HG02943 (cell line): ENCODE data around the gene ERF.
A peak's percentile ranks its signal among the peaks of the same experiment; 100 is the strongest.

Source experiments
- ATAC-seq: cut with Tn5 transposase; IDR thresholded peaks from one replicate; pipeline ENCODE4 v1.9.1; 2021; ENCODE audit warnings: mild to moderate bottlenecking, low read depth, moderate library complexity; ENCODE audit not compliant: unreplicated experiment

Gene ERF

GRCh38 chr19:42244347-42245220, 10.3 kb downstream of the ERF start:
- peak; percentile 26 for ATAC-seq

- peak; percentile 57 for ATAC-seq
Measured at GRCh38 chr19:42242512-42243409, 12.2 kb downstream of the ERF start, which contains the start of gene GSK3A. Gene GSK3A (minus strand): TSS chr19:42242602. CDS start chr19:42242465, 137 bp downstream.

- ATAC-seq, result no peak
Measured at GRCh38 chr19:42242069-42242511, 12.8 kb downstream of the ERF start.

- ATAC-seq, result no peak
Measured at GRCh38 chr19:42241279-42241678, 13.6 kb downstream of the ERF start.

GRCh38 chr19:42239544-42240220, 15.2 kb downstream of the ERF start:
- no peak for ATAC-seq

- ATAC-seq, result no peak
Measured at GRCh38 chr19:42235181-42235580, 19.7 kb downstream of the ERF start.

GRCh38 chr19:42234364-42234763, 20.6 kb downstream of the ERF start:
- ATAC-seq, result no peak

GRCh38 chr19:42233678-42234292, 21.1 kb downstream of the ERF start:
- ATAC-seq, result no peak

- ATAC-seq, result no peak
Measured at GRCh38 chr19:42233106-42233505, 21.8 kb downstream of the ERF start.

GRCh38 chr19:42232435-42232834, 22.5 kb downstream of the ERF start:
- ATAC-seq, result no peak

GRCh38 chr19:42230571-42230970, 24.4 kb downstream of the ERF start:
- no peak for ATAC-seq

- no peak for ATAC-seq
Measured at GRCh38 chr19:42229855-42230351, 25.0 kb downstream of the ERF start.

- ATAC-seq, result no peak
Measured at GRCh38 chr19:42229301-42229854, 25.6 kb downstream of the ERF start.

- no peak for ATAC-seq
Measured at GRCh38 chr19:42228641-42229040, 26.3 kb downstream of the ERF start.

- no peak for ATAC-seq
Measured at GRCh38 chr19:42226886-42227285, 28.0 kb downstream of the ERF start.

- ATAC-seq, result no peak
Measured at GRCh38 chr19:42225718-42226292, 29.1 kb downstream of the ERF start.

GRCh38 chr19:42224940-42225717, 29.8 kb downstream of the ERF start:
- ATAC-seq, result no peak

- no peak for ATAC-seq
Measured at GRCh38 chr19:42220751-42221097, 34.2 kb downstream of the ERF start.
